DMS153 (cell line): ENCODE data around the gene TMPO.
"Not testable (repeated sequence)": the region's sequence is repeated elsewhere in the genome, so short reads cannot be mapped to it uniquely, and the experiment has no call there.

Source experiments
- DNase-seq: peaks from one replicate; lab custom pipeline; 2025; lab: John Stamatoyannopoulos, UW

Gene TMPO

DNA sequence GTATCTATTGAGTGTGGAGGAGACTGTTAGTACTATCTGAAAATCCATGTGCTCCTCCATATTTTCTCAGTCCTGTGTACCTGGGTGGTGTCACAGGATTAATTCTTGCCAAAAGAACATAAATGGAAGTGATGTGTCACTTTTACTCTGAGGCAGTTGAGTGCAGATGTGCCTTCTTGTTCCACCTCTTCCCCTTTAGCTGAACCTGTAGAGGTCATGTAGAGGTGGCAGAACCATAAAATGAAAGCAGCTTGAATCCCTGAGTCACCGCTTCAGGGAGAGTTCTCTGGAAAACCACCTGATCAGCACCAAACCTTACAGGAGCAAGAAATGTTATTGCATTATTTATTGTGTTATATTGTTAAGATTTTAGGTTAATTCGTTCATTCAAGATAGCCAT is 63.4 kb downstream of the TMPO start:
- no peak for DNase-seq

DNA sequence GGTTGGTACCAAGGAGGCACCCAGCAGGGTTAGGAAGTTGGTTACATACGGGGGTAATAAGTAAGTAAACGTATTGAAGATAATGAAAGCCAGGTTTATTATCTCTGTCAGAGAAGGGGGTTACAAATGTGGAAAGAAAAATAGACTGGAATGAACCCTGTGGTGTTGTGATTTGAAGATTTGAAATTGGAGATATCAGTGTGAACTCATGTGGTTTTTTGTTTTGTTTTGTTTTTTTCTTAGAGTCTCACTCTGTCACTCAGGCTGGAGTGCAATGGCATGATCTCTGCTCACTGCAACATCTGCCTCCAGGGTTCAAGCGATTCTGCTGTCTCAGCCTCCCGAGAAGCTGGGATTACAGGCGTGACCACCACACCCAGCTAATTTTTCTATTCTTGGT is 64.0 kb downstream of the TMPO start:
- no peak for DNase-seq

DNA sequence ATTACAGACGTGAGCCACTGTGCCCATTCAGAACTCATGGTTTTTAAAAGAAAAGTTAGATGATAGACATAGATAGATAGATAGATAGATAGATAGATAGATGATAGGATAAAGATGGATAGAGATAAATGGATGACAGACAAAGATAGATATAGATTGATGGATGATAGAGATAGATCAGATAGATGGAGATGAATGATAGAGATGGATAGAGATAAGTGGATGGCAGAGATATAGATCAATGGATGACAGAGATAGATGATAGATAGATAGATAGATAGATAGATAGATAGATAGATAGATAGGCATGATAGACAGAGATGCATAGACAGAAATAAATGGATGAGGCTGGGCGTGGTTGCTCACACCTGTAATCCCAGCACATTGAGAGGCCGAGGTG is 64.4 kb downstream of the TMPO start:
- no peak for DNase-seq

DNA sequence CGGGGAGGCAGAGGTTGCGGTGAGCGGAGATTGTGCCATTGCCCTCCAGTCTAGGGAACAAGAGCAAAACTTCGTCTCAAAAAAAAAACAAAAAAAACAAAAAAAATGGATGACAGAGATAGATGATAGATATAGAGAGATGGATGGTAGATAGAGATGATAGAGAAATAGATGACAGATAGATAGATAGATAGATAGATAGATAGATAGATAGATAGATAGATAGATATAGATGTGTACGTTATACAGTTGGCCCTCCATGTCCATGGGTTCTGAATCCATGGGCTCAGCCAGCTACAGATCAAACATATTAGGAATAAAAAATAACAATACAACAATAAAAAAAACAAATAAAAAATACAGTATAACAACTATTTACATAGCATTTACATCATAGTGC is 65.3 kb downstream of the TMPO start:
- DNase-seq = no peak

DNA sequence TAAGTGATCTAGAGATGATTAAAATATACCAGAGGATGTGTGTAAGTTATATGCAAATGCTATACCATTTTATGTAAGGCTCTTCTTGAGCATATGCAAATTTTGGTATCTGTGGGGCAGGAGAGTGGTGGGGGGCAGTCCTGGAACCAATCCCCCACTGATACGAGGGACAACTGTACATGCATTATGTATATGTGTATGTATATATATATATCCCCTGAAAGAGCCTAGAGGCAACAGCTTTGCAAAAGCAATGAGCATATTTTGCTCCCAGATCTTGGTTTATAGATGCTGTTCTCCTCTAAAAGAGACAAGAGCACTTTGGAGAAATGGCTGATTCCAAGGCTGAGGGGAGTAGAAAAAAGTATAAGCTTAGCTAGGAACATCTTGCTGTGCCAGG is 65.7 kb downstream of the TMPO start:
- no peak for DNase-seq

DNA sequence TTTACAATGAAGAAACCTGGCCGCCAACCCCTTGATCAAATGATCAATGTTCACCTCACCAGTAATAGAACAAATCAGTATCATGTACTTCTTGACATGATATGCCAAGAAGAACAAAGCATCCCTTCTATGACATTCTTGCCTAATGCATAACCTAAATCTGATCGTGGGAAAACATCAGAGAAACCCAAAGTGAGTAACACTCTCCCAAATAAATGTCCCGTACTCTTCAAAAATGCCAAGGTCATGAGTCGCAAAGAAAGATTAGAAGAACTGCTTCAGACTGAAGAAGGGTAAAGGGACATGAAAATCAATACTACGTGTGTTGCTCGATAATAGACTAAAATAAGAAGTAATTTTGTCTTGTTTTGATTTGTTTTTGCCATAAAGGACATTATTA is 66.7 kb downstream of the TMPO start:
- DNase-seq = no peak

DNA sequence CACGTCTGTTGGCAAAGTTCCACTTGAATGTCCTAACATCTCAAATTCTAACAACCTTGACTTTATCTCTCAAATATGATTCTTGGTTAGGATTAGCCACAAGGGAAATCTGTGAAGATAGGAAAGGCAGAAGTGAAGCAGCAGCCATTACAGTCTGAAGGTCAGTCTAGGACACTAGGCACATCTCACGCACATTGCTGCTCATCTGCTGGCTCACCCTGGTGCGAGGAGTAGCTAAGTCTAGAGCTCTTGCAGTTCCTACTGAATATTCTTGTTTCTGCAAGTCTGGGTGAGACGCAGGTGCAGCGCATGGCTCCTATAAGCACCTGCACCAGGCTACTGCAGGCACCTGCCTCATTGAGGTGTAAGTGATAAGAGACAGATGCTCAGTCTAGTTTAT is 71.7 kb downstream of the TMPO start:
- peak; percentile 27 for DNase-seq

- DNase-seq = no peak
These were observed 75.8 kb downstream of the TMPO start for GRCh38 chr12:98591209-98591608.

- no peak for DNase-seq
These were observed 77.5 kb downstream of the TMPO start for GRCh38 chr12:98592825-98593322.

DNA sequence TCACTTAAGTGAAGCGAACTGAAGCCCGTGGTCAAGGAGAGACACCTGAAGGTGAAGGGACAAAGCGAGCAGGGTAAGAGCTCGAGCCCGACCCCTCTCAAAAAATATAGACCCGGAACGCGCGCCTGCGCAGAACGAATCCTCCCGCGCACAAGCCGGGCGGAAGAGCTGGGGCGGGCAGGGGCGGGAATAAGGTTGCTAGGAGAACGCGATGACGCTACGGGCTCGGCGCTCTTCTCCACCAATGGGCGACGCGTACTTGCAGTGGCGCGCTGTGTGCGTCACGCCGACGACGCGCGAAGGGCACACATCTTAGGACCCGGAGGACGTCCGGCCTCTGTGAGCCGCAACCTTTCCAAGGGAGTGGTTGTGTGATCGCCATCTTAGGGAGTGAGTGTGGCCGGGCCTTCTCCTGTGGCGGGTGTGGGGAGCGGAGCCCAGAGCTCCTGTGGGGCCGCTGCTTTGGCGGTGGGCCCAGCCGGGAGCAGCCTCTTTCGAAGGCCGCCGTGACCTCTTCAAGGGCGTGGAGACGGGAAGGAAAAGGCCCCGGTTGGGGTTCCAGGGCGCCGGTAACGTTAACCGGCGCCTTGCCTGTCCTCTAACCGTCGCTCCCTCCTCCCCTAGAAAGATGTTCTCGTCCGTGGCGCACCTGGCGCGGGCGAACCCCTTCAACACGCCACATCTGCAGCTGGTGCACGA is 78.1 kb downstream of the TMPO start, which contains the start of gene SLC25A3:
Gene SLC25A3, plus strand, starts transcription at position 336 of the 699 bp plus-strand sequence. Its CDS starts 293 bp downstream, at position 629.
- DNase-seq = peak; percentile 92

DNA sequence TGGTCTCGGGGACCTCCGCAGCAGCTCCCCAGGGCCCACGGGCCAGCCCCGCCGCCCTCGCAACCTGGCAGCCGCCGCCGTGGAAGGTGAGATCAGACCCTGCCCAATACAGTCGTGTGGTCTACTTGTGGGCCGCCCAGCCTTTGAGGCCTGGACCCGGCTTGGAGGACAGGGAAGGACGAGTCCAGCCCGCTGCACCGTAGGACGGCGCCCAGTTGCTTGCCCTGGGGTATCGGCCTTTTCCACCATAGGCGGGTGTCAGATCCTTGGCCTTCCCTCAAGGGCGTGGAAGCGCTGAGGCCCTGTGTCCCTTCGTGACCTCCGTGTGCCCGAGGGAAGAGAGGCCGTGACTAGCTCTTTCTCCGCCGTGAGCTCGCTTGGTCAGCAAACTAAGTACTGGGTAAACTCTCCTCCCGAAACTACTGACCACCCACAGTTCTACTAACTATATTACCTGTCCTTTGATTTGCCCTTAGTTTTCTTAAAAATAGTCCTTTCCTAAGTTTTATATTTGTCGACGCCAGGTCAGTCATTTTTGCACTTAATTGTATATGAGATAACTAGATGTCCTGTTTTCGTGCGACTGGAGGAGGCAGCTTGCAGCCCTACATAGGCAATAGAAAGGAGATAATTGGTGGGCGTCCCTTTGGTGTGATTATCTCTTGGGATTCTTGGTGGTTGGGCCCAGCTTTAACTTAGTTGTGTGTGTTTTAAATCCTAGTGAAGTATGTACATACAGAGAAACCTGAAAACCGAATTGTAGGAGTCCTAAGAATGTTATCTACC is 78.9 kb downstream of the TMPO start:
- DNase-seq = no peak

GRCh38 chr12:98595243-98595988 is 80.0 kb downstream of the TMPO start:
- DNase-seq = no peak

DNA sequence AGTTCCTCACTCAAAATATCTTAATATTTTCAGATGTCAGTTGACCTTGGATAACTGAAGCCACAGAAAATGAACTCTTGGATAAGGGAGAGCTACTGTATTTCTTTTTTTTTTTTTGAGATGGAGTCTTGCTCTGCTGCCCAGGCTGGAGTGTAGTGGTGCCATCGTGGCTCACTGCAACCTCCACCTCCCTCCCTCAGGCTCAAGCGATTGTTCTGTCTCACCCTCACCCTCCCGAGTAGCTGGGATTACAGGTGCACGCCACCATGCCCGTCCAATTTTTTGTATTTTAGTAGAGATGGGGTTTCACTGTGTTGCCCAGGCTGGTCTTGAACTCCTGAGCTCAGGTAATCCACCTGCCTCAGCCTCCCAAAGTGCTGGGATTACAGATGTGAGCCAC is 81.9 kb downstream of the TMPO start:
- DNase-seq = not testable (repeated sequence)
